MM.1S (cell line): ENCODE results near the gene PYGO2.
"Not testable (repeated sequence)": the region's sequence is repeated elsewhere in the genome, so short reads cannot be mapped to it uniquely, and the experiment has no call there.

Experiments used
- DNase-seq: peaks from one replicate; pipeline ENCODE4 v3.0.0-alpha.2; 2015
- H2AFZ ChIP-seq: fragments of 300-600 bp; sonication (generic); 2 replicates; pipeline ENCODE4 v1.6.0; 2016; ENCODE audit warnings: antibody characterized with exemption, low read length
- H3F3A ChIP-seq: fragments of 300-600 bp; sonication (generic); 2 replicates; pipeline ENCODE4 v1.6.1; 2016; ENCODE audit warnings: mild to moderate bottlenecking, antibody characterized with exemption, low read length, moderate library complexity, mixed read lengths; ENCODE audit not compliant: insufficient read depth
- H3K27ac ChIP-seq: fragments of 300-600 bp; sonication (generic); 2 replicates; pipeline ENCODE4 v1.5.1; 2016; ENCODE audit warnings: mild to moderate bottlenecking, low read length
- H3K27me3 ChIP-seq: fragments of 300-600 bp; sonication (generic); replicated peaks from 2 replicates; pipeline ENCODE4 v1.6.0; 2016; ENCODE audit warnings: low read length; ENCODE audit not compliant: insufficient read depth
- H3K36me3 ChIP-seq: fragments of 300-600 bp; sonication (generic); replicated peaks from 2 replicates; pipeline ENCODE4 v1.6.1; 2016; ENCODE audit warnings: mild to moderate bottlenecking, low read length, mixed read lengths; ENCODE audit not compliant: insufficient read depth
- H3K4me1 ChIP-seq: fragments of 300-600 bp; sonication (generic); 2 replicates; pipeline ENCODE4 v1.6.1; 2016; ENCODE audit warnings: low read length, mixed read lengths
- H3K4me2 ChIP-seq: fragments of 300-600 bp; sonication (generic); 2 replicates; pipeline ENCODE4 v1.6.0; 2016; ENCODE audit warnings: low read depth, low read length
- H3K4me3 ChIP-seq: fragments of 300-600 bp; sonication (generic); 2 replicates; pipeline ENCODE4 v1.5.1; 2016; ENCODE audit warnings: low read length, mixed read lengths
- H3K79me2 ChIP-seq: fragments of 300-600 bp; sonication (generic); 2 replicates; pipeline ENCODE4 v1.6.1; 2016; ENCODE audit warnings: mixed run types, low read length, mixed read lengths
- H3K9ac ChIP-seq: fragments of 300-600 bp; sonication (generic); 2 replicates; pipeline ENCODE4 v1.6.1; 2016; ENCODE audit warnings: low read length, mixed read lengths
- H3K9me2 ChIP-seq: fragments of 300-600 bp; sonication (generic); replicated peaks from 2 replicates; pipeline ENCODE4 v1.6.1; 2016; ENCODE audit warnings: mild to moderate bottlenecking, low read length, mixed read lengths; ENCODE audit not compliant: insufficient read depth
- H3K9me3 ChIP-seq: fragments of 300-600 bp; sonication (generic); replicated peaks from 2 replicates; pipeline ENCODE4 v1.6.1; 2016; ENCODE audit warnings: mild to moderate bottlenecking, low read length, mixed read lengths; ENCODE audit not compliant: insufficient read depth
- H4K20me1 ChIP-seq: fragments of 300-600 bp; sonication (generic); 2 replicates; pipeline ENCODE4 v1.6.1; 2016; ENCODE audit warnings: mild to moderate bottlenecking, low read length, moderate library complexity, mixed read lengths; ENCODE audit not compliant: insufficient read depth
- EZH2 ChIP-seq: fragments of 300-600 bp; sonication (generic); optimal IDR thresholded peaks from 2 replicates; pipeline ENCODE3; 2017; ENCODE audit warnings: low read depth, mild to moderate bottlenecking, antibody characterized with exemption, low read length, mixed read lengths
- EZH2phosphoT487 ChIP-seq: fragments of 300-600 bp; sonication (generic); IDR thresholded peaks from 2 replicates; pipeline ENCODE4 v1.6.1; 2018; ENCODE audit warnings: antibody characterized with exemption, low read length
- TF ChIP-seq, protein P1 (sequence below): fragments of 300-600 bp; sonication (generic); IDR thresholded peaks from 2 replicates; pipeline ENCODE4 v1.5.1; 2016; ENCODE audit warnings: antibody characterized with exemption, low read length, mixed read lengths

PYGO2 gene

GRCh38 chr1:154989195-154989860 lies 27.7 kb upstream of the PYGO2 start:
- H3F3A ChIP-seq = peaks cover 25% of the 10 kb centered on the region
- H3K9me2 ChIP-seq = no peaks in the 10 kb centered on the region
- H3K9ac ChIP-seq = no peak overlapping the region
- no peak overlapping the region for H2AFZ ChIP-seq
- H3K27ac ChIP-seq = no peak overlapping the region
- H3K79me2 ChIP-seq = peaks cover 59% of the 10 kb centered on the region
- no peaks in the 10 kb centered on the region for H4K20me1 ChIP-seq
- H3K4me3 ChIP-seq = no peak overlapping the region
- no peaks in the 10 kb centered on the region for H3K9me3 ChIP-seq
- no peaks in the 10 kb centered on the region for H3K27me3 ChIP-seq
- H3K36me3 ChIP-seq = peaks cover 16% of the 10 kb centered on the region
- no peak overlapping the region for H3K4me2 ChIP-seq
- TF ChIP-seq EZH2 (no peak), EZH2phosphoT487 (no peak)
- TF ChIP-seq, protein P1, sequence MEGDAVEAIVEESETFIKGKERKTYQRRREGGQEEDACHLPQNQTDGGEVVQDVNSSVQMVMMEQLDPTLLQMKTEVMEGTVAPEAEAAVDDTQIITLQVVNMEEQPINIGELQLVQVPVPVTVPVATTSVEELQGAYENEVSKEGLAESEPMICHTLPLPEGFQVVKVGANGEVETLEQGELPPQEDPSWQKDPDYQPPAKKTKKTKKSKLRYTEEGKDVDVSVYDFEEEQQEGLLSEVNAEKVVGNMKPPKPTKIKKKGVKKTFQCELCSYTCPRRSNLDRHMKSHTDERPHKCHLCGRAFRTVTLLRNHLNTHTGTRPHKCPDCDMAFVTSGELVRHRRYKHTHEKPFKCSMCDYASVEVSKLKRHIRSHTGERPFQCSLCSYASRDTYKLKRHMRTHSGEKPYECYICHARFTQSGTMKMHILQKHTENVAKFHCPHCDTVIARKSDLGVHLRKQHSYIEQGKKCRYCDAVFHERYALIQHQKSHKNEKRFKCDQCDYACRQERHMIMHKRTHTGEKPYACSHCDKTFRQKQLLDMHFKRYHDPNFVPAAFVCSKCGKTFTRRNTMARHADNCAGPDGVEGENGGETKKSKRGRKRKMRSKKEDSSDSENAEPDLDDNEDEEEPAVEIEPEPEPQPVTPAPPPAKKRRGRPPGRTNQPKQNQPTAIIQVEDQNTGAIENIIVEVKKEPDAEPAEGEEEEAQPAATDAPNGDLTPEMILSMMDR = no peak
- peaks cover 4% of the 10 kb centered on the region; the same call in 1 of the 2 replicates for H3K4me1 ChIP-seq
- no peak for DNase-seq

GRCh38 chr1:154988058-154988954 lies 26.7 kb upstream of the PYGO2 start:
- no peaks in the 10 kb centered on the region for H3K27me3 ChIP-seq
- H3K9me2 ChIP-seq = no peaks in the 10 kb centered on the region
- no peaks in the 10 kb centered on the region for H3K9me3 ChIP-seq
- H4K20me1 ChIP-seq = no peaks in the 10 kb centered on the region
- H3K4me1 ChIP-seq = no peaks in the 10 kb centered on the region
- no peak overlapping the region for H2AFZ ChIP-seq
- H3K79me2 ChIP-seq = peaks cover 69% of the 10 kb centered on the region
- H3K9ac ChIP-seq = no peak overlapping the region
- peak; percentile 15 for DNase-seq
- TF ChIP-seq, protein P1 = peak; percentile 30
- TF ChIP-seq EZH2 = no peak
- no peak overlapping the region for H3K4me2 ChIP-seq
- no peak overlapping the region for H3K4me3 ChIP-seq
- no peak overlapping the region for H3K27ac ChIP-seq
- H3K36me3 ChIP-seq = peaks cover 16% of the 10 kb centered on the region
- H3F3A ChIP-seq = peaks cover 24% of the 10 kb centered on the region

GRCh38 chr1:154987326-154987725 lies 25.7 kb upstream of the PYGO2 start:
- DNase-seq = no peak
- Histone ChIP-seq H3K27me3 (no peaks in the 10 kb centered on the region), H3K36me3 (peaks cover 16% of the 10 kb centered on the region), H2AFZ (no peak overlapping the region), H3K9me3 (no peaks in the 10 kb centered on the region), H3F3A (peaks cover 27% of the 10 kb centered on the region), H3K4me1 (peaks cover 4% of the 10 kb centered on the region; the same call in 1 of the 2 replicates), H3K4me3 (no peak overlapping the region), H3K27ac (no peak overlapping the region), H3K4me2 (no peak overlapping the region), H3K79me2 (peaks cover 75% of the 10 kb centered on the region), H3K9ac (no peak overlapping the region), H3K9me2 (no peaks in the 10 kb centered on the region), H4K20me1 (no peaks in the 10 kb centered on the region)
- TF ChIP-seq EZH2 (no peak), EZH2phosphoT487 (no peak)
- TF ChIP-seq, protein P1 = no peak

GRCh38 chr1:154986736-154987135 lies 25.2 kb upstream of the PYGO2 start:
- Histone ChIP-seq H3K79me2 (peaks cover 81% of the 10 kb centered on the region), H3F3A (peaks cover 30% of the 10 kb centered on the region), H3K36me3 (peaks cover 16% of the 10 kb centered on the region)
- not testable (repeated sequence) for H3K27ac ChIP-seq, H3K9me3 ChIP-seq, H3K27me3 ChIP-seq, H3K4me1 ChIP-seq, H4K20me1 ChIP-seq, H3K4me2 ChIP-seq, H3K9ac ChIP-seq, DNase-seq, H3K4me3 ChIP-seq, H2AFZ ChIP-seq, H3K9me2 ChIP-seq
